CD4-positive, alpha-beta memory T cell (primary cell): ENCODE results near the gene C12orf56. TPM values are rescaled to one million over a fixed set of nuclear protein-coding genes. Genes with fewer than 3 reads are reported as not detected.

ENCODE experiments used
- CTCF ChIA-PET: fragments of 350-600 bp; sonication (Branson Sonifier 250); formaldehyde crosslinking; loops from one replicate; lab custom pipeline; 2021; ENCODE audit warnings: inconsistent platforms; ENCODE audit not compliant: partially characterized antibody; lab: Charles Lee
- POLR2A ChIA-PET: fragments of 350-600 bp; sonication (Branson Sonifier 250); formaldehyde crosslinking; loops from one replicate; lab custom pipeline; 2021; ENCODE audit not compliant: partially characterized antibody; lab: Charles Lee
- DNase-seq, 5 donors: peaks; one replicate each; pipeline versions ENCODE4 v3.0.0 to v3.0.0-alpha.2; 2020 to 2022; ENCODE audit warnings: mixed read lengths in 1 of 5
- H3K27ac ChIP-seq: one replicate; pipeline ENCODE4 v1.7.0; 2013; ENCODE audit warnings: low read depth, low read length
- H3K27me3 ChIP-seq: 2 replicates; pipeline ENCODE4 v1.7.0; 2013; ENCODE audit warnings: mild to moderate bottlenecking, low read length, moderate library complexity; ENCODE audit not compliant: insufficient read depth
- H3K36me3 ChIP-seq: 2 replicates; pipeline ENCODE4 v1.7.0; 2013; ENCODE audit warnings: mild to moderate bottlenecking, low read length, moderate library complexity; ENCODE audit not compliant: insufficient read depth
- H3K4me1 ChIP-seq: 2 replicates; pipeline ENCODE4 v1.7.0; 2013; ENCODE audit warnings: mild to moderate bottlenecking, low read length, moderate library complexity; ENCODE audit not compliant: insufficient read depth
- H3K4me3 ChIP-seq, 2 donors: one replicate each; pipeline ENCODE4 v1.7.0; 2013; ENCODE audit warnings: low read length in 2 of 2, mild to moderate bottlenecking in 1 of 2
- H3K9me3 ChIP-seq, 2 donors: one replicate each; pipeline ENCODE4 v1.7.0; 2013; ENCODE audit warnings: low read length in 2 of 2, control low read depth in 1 of 2; ENCODE audit not compliant: control insufficient read depth in 1 of 2
- H3K27ac Mint-ChIP-seq, 7 donors: one replicate each; pipeline ENCODE4 v1.8.0; 2020 to 2021; ENCODE audit warnings: mixed read lengths in 7 of 7, mild to moderate bottlenecking in 6 of 7, inconsistent platforms in 3 of 7, moderate library complexity in 3 of 7
- H3K27me3 Mint-ChIP-seq, 2 donors: one replicate each; pipeline ENCODE4 v1.8.0; 2020 to 2021; ENCODE audit warnings: mixed read lengths in 2 of 2
- H3K36me3 Mint-ChIP-seq, 2 donors: one replicate each; pipeline ENCODE4 v1.8.0; 2020 to 2021; ENCODE audit warnings: mixed read lengths in 2 of 2, inconsistent platforms in 1 of 2, mild to moderate bottlenecking in 1 of 2
- H3K4me1 Mint-ChIP-seq, 4 donors: one replicate each; pipeline ENCODE4 v1.8.0; 2020 to 2021; ENCODE audit warnings: mixed read lengths in 4 of 4, mild to moderate bottlenecking in 1 of 4
- H3K4me3 Mint-ChIP-seq, 8 donors: one replicate each; pipeline ENCODE4 v1.8.0; 2020 to 2021; ENCODE audit warnings: mixed read lengths in 8 of 8, mild to moderate bottlenecking in 7 of 8, moderate library complexity in 6 of 8, inconsistent platforms in 3 of 8
- H3K9me3 Mint-ChIP-seq, 8 donors: one replicate each; pipeline ENCODE4 v1.8.0; 2020 to 2021; ENCODE audit warnings: mixed read lengths in 8 of 8, mild to moderate bottlenecking in 5 of 8, inconsistent platforms in 3 of 8, moderate library complexity in 1 of 8
- intact Hi-C: fragments of 100-400 bp; cut with micrococcal nuclease; formaldehyde crosslinking; loops from one replicate; pipeline ENCODE4 v1.15.1; 2023
- polyA plus RNA-seq, 2 donors: library from polyadenylated mRNA; unstranded; fragments of 300-500 nt; fragmentation: Illumina TruSeq; gene quantifications; one replicate each; pipeline ENCODE4 v1.2.3, GENCODE V29; 2021
- total RNA-seq, 2 experiments: library from RNA; stranded (reverse); gene quantifications; one replicate each; pipeline ENCODE4 v1.2.3, GENCODE V29; 2021

Gene C12orf56
- total RNA-seq (not detected), polyA plus RNA-seq (not detected)

- ChIA-PET POLR2A (interaction anchor here (0.6 to 1.5 kb wide), 3 partner anchors 9 to 52 kb away, joined by 4 read pairs; partner anchors contain the start of gene XPOT), CTCF (interaction anchor here (0.7 to 2.4 kb wide), 9 partner anchors 10 to 545 kb away, joined by 3 to 6 read pairs (median 4); no protein-coding TSS in a partner anchor)
- peak within 1 kb of the TSS; percentile 84 to 90 (median 86) for H3K4me3 Mint-ChIP-seq
- intact Hi-C loops = loop anchor here (10.0 kb wide), 1 partner anchor 1286 kb away; no protein-coding TSS in a partner anchor
- H3K27ac Mint-ChIP-seq = peak within 1 kb of the TSS in 6 of 7 donors; percentile 56 to 82 (median 74)
- H3K36me3 Mint-ChIP-seq = no peaks in the 10 kb centered on the region
- Histone ChIP-seq H3K4me1 (peaks cover 23% of the 10 kb centered on the region), H3K4me3 (peak within 1 kb of the TSS in 1 of 2 donors; percentile 57), H3K36me3 (no peaks in the 10 kb centered on the region), H3K27me3 (no peaks in the 10 kb centered on the region), H3K9me3 (no peaks in the 10 kb centered on the region), H3K27ac (no peak within 1 kb of the TSS)
- H3K9me3 Mint-ChIP-seq = no peaks in the 10 kb centered on the region
- peaks cover 10 to 24% (median 20%) of the 10 kb centered on the region in 4 donors for H3K4me1 Mint-ChIP-seq
- H3K27me3 Mint-ChIP-seq = no peaks in the 10 kb centered on the region
- no peak for DNase-seq
Observed at GRCh38 chr12:64390275-64390851, at the start of gene C12orf56. Gene C12orf56 (minus strand): TSS chr12:64390758. CDS start chr12:64390565, 193 bp downstream.

DNA sequence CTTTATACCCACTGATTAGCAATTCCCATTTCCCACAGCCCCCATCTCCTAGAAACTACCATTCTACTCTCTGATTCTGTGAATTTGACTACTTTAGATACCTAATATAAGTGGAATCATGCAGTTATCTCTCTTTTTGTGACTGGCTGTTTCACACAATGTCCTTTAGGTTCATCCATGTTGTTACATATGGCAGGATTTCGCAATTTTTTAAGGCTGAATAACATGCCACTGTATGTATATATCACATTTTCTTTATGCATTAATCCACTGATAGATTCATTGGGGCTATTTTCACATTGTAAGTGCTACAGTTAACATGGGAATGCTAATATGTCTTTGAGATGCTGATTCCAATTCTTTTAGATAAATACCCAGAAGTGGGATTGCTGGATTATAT is 49.5 kb upstream of the C12orf56 start:
- no peaks in the 10 kb centered on the region for H3K9me3 Mint-ChIP-seq
- Histone ChIP-seq H3K36me3 (peaks cover 30% of the 10 kb centered on the region), H3K27ac (no peak overlapping the region), H3K4me3 (no peak overlapping the region), H3K9me3 (no peaks in the 10 kb centered on the region), H3K27me3 (no peaks in the 10 kb centered on the region), H3K4me1 (no peaks in the 10 kb centered on the region)
- intact Hi-C loops = no loop called here
- H3K4me3 Mint-ChIP-seq = no peak overlapping the region
- POLR2A ChIA-PET = no interaction called here
- H3K27me3 Mint-ChIP-seq = no peaks in the 10 kb centered on the region
- H3K27ac Mint-ChIP-seq = peak overlapping the region in 1 of 7 donors; percentile 16
- peaks cover 6 to 14% (median 9%) of the 10 kb centered on the region in 4 donors for H3K4me1 Mint-ChIP-seq
- no peak for DNase-seq
- CTCF ChIA-PET = no interaction called here
- peaks cover 40 to 63% of the 10 kb centered on the region in 2 donors for H3K36me3 Mint-ChIP-seq

DNA sequence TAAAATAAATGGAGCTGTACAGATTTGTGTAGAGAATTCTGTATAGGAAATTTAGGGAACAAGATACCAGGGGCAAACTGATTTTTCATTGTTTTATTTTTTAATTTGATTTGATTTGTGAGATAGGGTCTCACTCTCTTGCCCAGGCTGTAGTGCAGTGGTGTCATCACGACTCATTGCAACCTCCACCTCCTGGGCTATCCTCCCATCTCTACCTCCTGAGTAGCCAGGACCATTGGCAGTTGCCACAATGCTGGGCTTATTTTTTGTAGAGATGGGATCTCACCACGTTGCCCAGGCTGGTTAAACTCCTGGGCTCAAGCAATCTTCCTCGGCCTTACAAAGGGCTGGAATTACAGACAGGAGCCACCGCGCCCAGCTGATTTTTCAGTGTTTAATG is 43.4 kb upstream of the C12orf56 start:
- peak overlapping the region in 1 of 7 donors; percentile 17 for H3K27ac Mint-ChIP-seq
- H3K36me3 Mint-ChIP-seq = peaks cover 74 to 81% of the 10 kb centered on the region in 2 donors
- Histone ChIP-seq H3K27me3 (no peaks in the 10 kb centered on the region), H3K4me1 (no peaks in the 10 kb centered on the region), H3K4me3 (no peak overlapping the region), H3K27ac (no peak overlapping the region), H3K36me3 (peaks cover 52% of the 10 kb centered on the region), H3K9me3 (no peaks in the 10 kb centered on the region)
- no peaks in the 10 kb centered on the region for H3K9me3 Mint-ChIP-seq
- intact Hi-C loops = no loop called here
- H3K4me3 Mint-ChIP-seq = no peak overlapping the region
- H3K4me1 Mint-ChIP-seq = peaks cover 0 to 6% (median 2%) of the 10 kb centered on the region in 4 donors
- no peak for DNase-seq
- POLR2A ChIA-PET = no interaction called here
- no peaks in the 10 kb centered on the region for H3K27me3 Mint-ChIP-seq
- CTCF ChIA-PET = no interaction called here

GRCh38 chr12:64431791-64432190 is 41.2 kb upstream of the C12orf56 start:
- Histone ChIP-seq H3K4me3 (no peak overlapping the region), H3K4me1 (no peaks in the 10 kb centered on the region), H3K9me3 (no peaks in the 10 kb centered on the region), H3K27ac (no peak overlapping the region), H3K36me3 (peaks cover 54% of the 10 kb centered on the region), H3K27me3 (no peaks in the 10 kb centered on the region)
- no peak overlapping the region for H3K27ac Mint-ChIP-seq
- no peak overlapping the region for H3K4me3 Mint-ChIP-seq
- H3K9me3 Mint-ChIP-seq = no peaks in the 10 kb centered on the region
- ChIA-PET POLR2A (no interaction called here), CTCF (interaction anchor here (1.3 kb wide), 1 partner anchor 16 kb away, joined by 3 read pairs; no protein-coding TSS in a partner anchor)
- H3K36me3 Mint-ChIP-seq = peaks cover 72 to 76% of the 10 kb centered on the region in 2 donors
- H3K27me3 Mint-ChIP-seq = no peaks in the 10 kb centered on the region
- intact Hi-C loops = no loop called here
- peaks cover 0 to 1% (median 0%) of the 10 kb centered on the region in 4 donors for H3K4me1 Mint-ChIP-seq
- no peak for DNase-seq

DNA sequence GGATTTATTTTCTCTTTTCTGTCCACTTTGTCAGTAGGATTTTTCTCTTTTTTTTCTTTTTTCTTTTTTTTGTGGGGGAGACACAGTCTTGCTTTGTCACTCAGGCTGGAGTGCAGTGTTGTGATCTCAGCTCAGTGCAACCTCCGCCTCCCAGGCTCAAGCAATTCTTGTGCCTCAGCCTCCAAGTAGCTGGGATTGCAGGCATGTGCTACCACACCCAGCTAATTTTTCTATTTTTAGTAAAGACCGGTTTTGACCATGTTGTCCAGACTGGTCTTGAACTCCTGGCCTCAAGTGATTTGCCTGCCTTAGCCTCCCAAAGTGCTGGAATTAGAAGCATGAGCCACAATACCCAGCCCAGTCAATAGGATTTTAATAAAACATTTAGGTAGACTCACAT is 40.3 kb upstream of the C12orf56 start:
- Histone ChIP-seq H3K27ac (no peak overlapping the region), H3K9me3 (no peaks in the 10 kb centered on the region), H3K27me3 (no peaks in the 10 kb centered on the region), H3K36me3 (peaks cover 59% of the 10 kb centered on the region), H3K4me1 (no peaks in the 10 kb centered on the region), H3K4me3 (no peak overlapping the region)
- no peak overlapping the region for H3K4me3 Mint-ChIP-seq
- H3K36me3 Mint-ChIP-seq = peaks cover 75 to 79% of the 10 kb centered on the region in 2 donors
- no peak for DNase-seq
- H3K27me3 Mint-ChIP-seq = no peaks in the 10 kb centered on the region
- CTCF ChIA-PET = no interaction called here
- intact Hi-C loops = no loop called here
- H3K27ac Mint-ChIP-seq = peak overlapping the region in 2 of 7 donors; percentile 18 to 72
- H3K9me3 Mint-ChIP-seq = no peaks in the 10 kb centered on the region
- peaks cover 0 to 1% (median 0%) of the 10 kb centered on the region in 4 donors for H3K4me1 Mint-ChIP-seq
- POLR2A ChIA-PET = no interaction called here

DNA sequence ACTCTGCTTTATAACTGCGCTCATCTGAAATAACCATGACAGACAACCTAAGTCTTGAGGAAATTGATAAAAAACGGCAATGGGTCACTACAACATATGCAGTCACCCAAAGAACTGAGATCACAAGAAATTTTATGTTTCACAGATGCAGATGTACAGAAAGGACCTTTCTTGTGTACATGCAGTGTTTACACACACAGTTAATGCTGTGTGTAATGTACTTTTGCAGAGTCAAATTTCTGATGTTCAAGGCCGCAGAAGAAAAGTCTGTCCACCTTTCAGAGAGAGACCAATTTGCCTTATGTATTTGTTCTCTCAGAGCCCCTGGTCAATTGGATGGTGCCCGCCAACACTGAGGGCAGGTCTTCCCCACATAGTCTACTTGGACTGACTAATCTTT is 38.4 kb upstream of the C12orf56 start:
- ChIA-PET POLR2A (no interaction called here), CTCF (no interaction called here)
- intact Hi-C loops = no loop called here
- peaks cover 0 to 1% (median 0%) of the 10 kb centered on the region in 4 donors for H3K4me1 Mint-ChIP-seq
- DNase-seq = no peak
- H3K9me3 ChIP-seq = no peaks in the 10 kb centered on the region
- H3K4me1 ChIP-seq = no peaks in the 10 kb centered on the region
- no peaks in the 10 kb centered on the region for H3K27me3 Mint-ChIP-seq
- H3K36me3 Mint-ChIP-seq = peaks cover 80% of the 10 kb centered on the region in 2 donors
- H3K27me3 ChIP-seq = no peaks in the 10 kb centered on the region
- no peak overlapping the region for H3K4me3 Mint-ChIP-seq
- no peak overlapping the region for H3K27ac Mint-ChIP-seq
- peaks cover 60% of the 10 kb centered on the region for H3K36me3 ChIP-seq
- no peaks in the 10 kb centered on the region for H3K9me3 Mint-ChIP-seq
- H3K27ac ChIP-seq = no peak overlapping the region
- no peak overlapping the region for H3K4me3 ChIP-seq

DNA sequence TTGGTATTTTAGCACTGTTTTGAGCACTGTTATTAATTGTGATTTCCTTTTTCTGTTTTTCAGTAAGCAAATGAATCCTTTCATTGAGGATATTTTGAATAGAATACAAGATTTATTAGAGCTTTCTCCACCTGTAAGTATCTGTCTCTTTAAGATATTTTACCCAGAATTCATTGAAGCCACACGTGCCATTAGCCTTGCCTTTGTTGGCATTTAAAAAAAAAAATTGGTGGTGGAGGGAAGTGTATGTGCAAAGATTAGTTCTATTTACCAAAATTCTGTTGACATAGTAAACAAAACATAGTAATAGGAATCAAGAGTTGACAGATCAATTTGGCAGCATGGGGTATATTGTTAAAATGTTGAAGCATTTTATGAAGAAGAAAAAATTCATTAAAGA is 37.4 kb upstream of the C12orf56 start:
- H3K4me3 ChIP-seq = no peak overlapping the region
- H3K9me3 Mint-ChIP-seq = no peaks in the 10 kb centered on the region
- peaks cover 56% of the 10 kb centered on the region for H3K36me3 ChIP-seq
- ChIA-PET POLR2A (interaction anchor here (0.7 kb wide), 1 partner anchor 208 kb away, joined by 3 read pairs; no protein-coding TSS in a partner anchor), CTCF (no interaction called here)
- no peaks in the 10 kb centered on the region for H3K4me1 ChIP-seq
- no peak overlapping the region for H3K27ac ChIP-seq
- no peaks in the 10 kb centered on the region for H3K27me3 ChIP-seq
- H3K9me3 ChIP-seq = no peaks in the 10 kb centered on the region
- intact Hi-C loops = no loop called here
- no peak for DNase-seq
- peaks cover 82% of the 10 kb centered on the region in 2 donors for H3K36me3 Mint-ChIP-seq
- H3K27me3 Mint-ChIP-seq = no peaks in the 10 kb centered on the region
- H3K27ac Mint-ChIP-seq = peak overlapping the region in 1 of 7 donors; percentile 3
- H3K4me3 Mint-ChIP-seq = no peak overlapping the region
- H3K4me1 Mint-ChIP-seq = peaks cover 0 to 1% (median 0%) of the 10 kb centered on the region in 4 donors
